ENCODE results near the gene DACH2. TPM values are rescaled to one million over a fixed set of nuclear protein-coding genes. Genes with fewer than 3 reads are reported as not detected.

Gene DACH2
- total RNA-seq, 2 donors from 2014 or later, result not detected

GRCh38 chrX:86379209-86379608 is 231.0 kb downstream of the DACH2 start:
- H3K9me3 ChIP-seq, result no peaks in the 10 kb centered on the region
- no peak overlapping the region for H3K27ac ChIP-seq
- no peak for ATAC-seq (ENCODE audit: insufficient number of reproducible peaks, low FRiP score, low read depth)
- H3K36me3 ChIP-seq, result no peaks in the 10 kb centered on the region
- no peak for TF ChIP-seq CTCF (IDR thresholded peaks at IDR 0.05)
- no peak for DNase-seq (ENCODE audit: low spot score)
- H3K4me1 ChIP-seq (ENCODE audit: control insufficient read depth in 1 of 2, low read depth in 2 of 2), result no peaks in the 10 kb centered on the region
- no peaks in the 10 kb centered on the region for H3K27me3 ChIP-seq (replicated peaks; ENCODE audit: insufficient read depth)
- no peak overlapping the region for H3K4me3 ChIP-seq

- Histone ChIP-seq H3K4me1 (ENCODE audit: control insufficient read depth in 1 of 2, low read depth in 2 of 2) (no peaks in the 10 kb centered on the region), H3K27me3 (replicated peaks; ENCODE audit: insufficient read depth) (no peaks in the 10 kb centered on the region), H3K4me3 (no peak overlapping the region), H3K36me3 (no peaks in the 10 kb centered on the region), H3K27ac (no peak overlapping the region), H3K9me3 (no peaks in the 10 kb centered on the region)
- no peak for TF ChIP-seq CTCF (IDR thresholded peaks at IDR 0.05)
- no peak for ATAC-seq (ENCODE audit: insufficient number of reproducible peaks, low FRiP score, low read depth)
- no peak for DNase-seq (ENCODE audit: low spot score)
Observed at GRCh38 chrX:86383681-86384540, 235.7 kb downstream of the DACH2 start.

- no peaks in the 10 kb centered on the region for H3K9me3 ChIP-seq
- H3K4me1 ChIP-seq (ENCODE audit: control insufficient read depth in 1 of 2, low read depth in 2 of 2), result no peaks in the 10 kb centered on the region
- no peak for TF ChIP-seq CTCF (IDR thresholded peaks at IDR 0.05)
- H3K36me3 ChIP-seq, result no peaks in the 10 kb centered on the region
- no peak overlapping the region for H3K4me3 ChIP-seq
- no peak for ATAC-seq (ENCODE audit: insufficient number of reproducible peaks, low FRiP score, low read depth)
- no peak overlapping the region for H3K27ac ChIP-seq
- DNase-seq (ENCODE audit: low spot score), result no peak
- H3K27me3 ChIP-seq (replicated peaks; ENCODE audit: insufficient read depth), result no peaks in the 10 kb centered on the region
Observed at GRCh38 chrX:86407371-86407770, 259.1 kb downstream of the DACH2 start.

- DNase-seq (ENCODE audit: low spot score) (no peak), ATAC-seq (ENCODE audit: insufficient number of reproducible peaks, low FRiP score, low read depth) (no peak)
- no peak for TF ChIP-seq CTCF (IDR thresholded peaks at IDR 0.05)
- Histone ChIP-seq H3K4me3 (no peak overlapping the region), H3K4me1 (ENCODE audit: control insufficient read depth in 1 of 2, low read depth in 2 of 2) (no peaks in the 10 kb centered on the region), H3K27ac (no peak overlapping the region), H3K36me3 (no peaks in the 10 kb centered on the region), H3K9me3 (no peaks in the 10 kb centered on the region), H3K27me3 (replicated peaks; ENCODE audit: insufficient read depth) (no peaks in the 10 kb centered on the region)
Observed at GRCh38 chrX:86421771-86422170, 273.5 kb downstream of the DACH2 start.

GRCh38 chrX:86436116-86436515 is 287.9 kb downstream of the DACH2 start:
- ATAC-seq (ENCODE audit: insufficient number of reproducible peaks, low FRiP score, low read depth), result no peak
- DNase-seq (ENCODE audit: low spot score), result no peak
- Histone ChIP-seq H3K4me3 (no peak overlapping the region), H3K36me3 (no peaks in the 10 kb centered on the region), H3K27me3 (replicated peaks; ENCODE audit: insufficient read depth) (no peaks in the 10 kb centered on the region), H3K4me1 (ENCODE audit: control insufficient read depth in 1 of 2, low read depth in 2 of 2) (no peaks in the 10 kb centered on the region), H3K9me3 (no peaks in the 10 kb centered on the region), H3K27ac (no peak overlapping the region)
- TF ChIP-seq CTCF (IDR thresholded peaks at IDR 0.05), result no peak
